HG03108 (cell line): Measurements from ENCODE around the gene SFTPA2.
"Not testable (repeated sequence)": the region's sequence is repeated elsewhere in the genome, so short reads cannot be mapped to it uniquely, and the experiment has no call there.

Source experiments
- ATAC-seq: cut with Tn5 transposase; IDR thresholded peaks from one replicate; pipeline ENCODE4 v1.9.1; 2021; ENCODE audit warnings: moderate library complexity; ENCODE audit not compliant: unreplicated experiment

The SFTPA2 gene

GRCh38 chr10:79560160-79560709 lies at the start of gene SFTPA2:
Gene SFTPA2 (minus strand): TSS chr10:79560407. CDS start chr10:79559483, 924 bp downstream.
- no peak for ATAC-seq

GRCh38 chr10:79608505-79609375 lies 48.5 kb upstream of the SFTPA2 start:
- no peak for ATAC-seq

- no peak for ATAC-seq
These were observed 45.1 kb upstream of the SFTPA2 start for GRCh38 chr10:79605308-79605707.

GRCh38 chr10:79604294-79604693 lies 44.1 kb upstream of the SFTPA2 start:
- ATAC-seq: no peak

GRCh38 chr10:79602953-79603352 lies 42.7 kb upstream of the SFTPA2 start:
- no peak for ATAC-seq

GRCh38 chr10:79601939-79602338 lies 41.7 kb upstream of the SFTPA2 start:
- ATAC-seq: peak; percentile 60

- not testable (repeated sequence) for ATAC-seq
These were observed 39.4 kb upstream of the SFTPA2 start for GRCh38 chr10:79599644-79600043.

GRCh38 chr10:79595510-79595909 lies 35.3 kb upstream of the SFTPA2 start:
- no peak for ATAC-seq

- ATAC-seq: not testable (repeated sequence)
These were observed 34.4 kb upstream of the SFTPA2 start for GRCh38 chr10:79594565-79594964.

- no peak for ATAC-seq
These were observed 33.2 kb upstream of the SFTPA2 start for GRCh38 chr10:79593377-79593776.

GRCh38 chr10:79588800-79589199 lies 28.6 kb upstream of the SFTPA2 start:
- ATAC-seq: no peak

- ATAC-seq: no peak
These were observed 26.7 kb upstream of the SFTPA2 start for GRCh38 chr10:79586933-79587332.

- ATAC-seq: no peak
These were observed 25.8 kb upstream of the SFTPA2 start for GRCh38 chr10:79585870-79586527.

GRCh38 chr10:79583488-79584024 lies 23.3 kb upstream of the SFTPA2 start:
- ATAC-seq: no peak

- not testable (repeated sequence) for ATAC-seq
These were observed 22.7 kb upstream of the SFTPA2 start for GRCh38 chr10:79582954-79583353.

- ATAC-seq: no peak
These were observed 21.9 kb upstream of the SFTPA2 start for GRCh38 chr10:79582096-79582495.

- no peak for ATAC-seq
These were observed 20.8 kb upstream of the SFTPA2 start for GRCh38 chr10:79581044-79581443.

GRCh38 chr10:79579361-79579760 lies 19.2 kb upstream of the SFTPA2 start:
- ATAC-seq: no peak

- ATAC-seq: not testable (repeated sequence)
These were observed 10.4 kb upstream of the SFTPA2 start for GRCh38 chr10:79570624-79571023.

- no peak for ATAC-seq
These were observed 3.2 kb upstream of the SFTPA2 start for GRCh38 chr10:79563426-79563825.

GRCh38 chr10:79562135-79562756 lies 2.0 kb upstream of the SFTPA2 start:
- peak; percentile 65 for ATAC-seq
